Measurements from ENCODE around the gene ASTN2.

ASTN2 gene

GRCh38 chr9:117103438-117104110 lies 311.3 kb downstream of the ASTN2 start:
- TF ChIP-seq CTCF (IDR thresholded peaks at IDR 0.05; ENCODE audit: low read depth, low read length, missing control alignments): no peak
- no peak for DNase-seq (ENCODE audit: low read depth)
- H3K4me3 ChIP-seq (ENCODE audit: low read depth, low read length): no peak overlapping the region

- no peak overlapping the region for H3K4me3 ChIP-seq (ENCODE audit: low read depth, low read length)
- no peak for DNase-seq (ENCODE audit: low read depth)
- TF ChIP-seq CTCF (IDR thresholded peaks at IDR 0.05; ENCODE audit: low read depth, low read length, missing control alignments): no peak
Measured at GRCh38 chr9:117101008-117101407, 313.8 kb downstream of the ASTN2 start.

- no peak for TF ChIP-seq CTCF (IDR thresholded peaks at IDR 0.05; ENCODE audit: low read depth, low read length, missing control alignments)
Measured at GRCh38 chr9:117098331-117098730, 316.5 kb downstream of the ASTN2 start.

GRCh38 chr9:117097761-117098160 lies 317.1 kb downstream of the ASTN2 start:
- TF ChIP-seq CTCF (IDR thresholded peaks at IDR 0.05; ENCODE audit: low read depth, low read length, missing control alignments): no peak
- DNase-seq (ENCODE audit: low read depth): no peak
- H3K4me3 ChIP-seq (ENCODE audit: low read depth, low read length): no peak overlapping the region

More at GRCh38 chr9:117098331-117098730, 316.5 kb downstream of the ASTN2 start:
- DNase-seq (ENCODE audit: low read depth): no peak
- no peak overlapping the region for H3K4me3 ChIP-seq (ENCODE audit: low read depth, low read length)

DNA sequence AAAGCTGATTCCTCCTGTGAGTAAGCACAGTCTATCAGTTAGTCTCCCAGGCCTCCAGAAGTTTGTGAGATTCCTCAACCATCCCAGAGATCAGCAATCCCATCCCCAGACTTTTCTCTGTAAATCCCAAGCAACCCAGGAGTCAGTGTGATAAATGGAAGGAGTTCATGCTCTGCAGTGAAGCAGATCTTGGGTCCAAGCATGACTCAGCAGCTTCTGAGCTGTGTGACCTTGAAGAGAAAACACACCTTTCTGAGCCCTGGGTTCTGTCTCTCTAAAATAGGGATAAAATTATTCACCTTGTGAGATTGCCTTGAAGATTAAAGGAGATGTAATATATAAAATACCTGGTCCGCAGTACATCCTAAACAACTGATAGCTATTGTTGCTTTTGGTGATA lies 318.7 kb downstream of the ASTN2 start:
- TF ChIP-seq CTCF (IDR thresholded peaks at IDR 0.05; ENCODE audit: low read depth, low read length, missing control alignments): no peak
- no peak for DNase-seq (ENCODE audit: low read depth)
- no peak overlapping the region for H3K4me3 ChIP-seq (ENCODE audit: low read depth, low read length)

GRCh38 chr9:117095081-117095480 lies 319.8 kb downstream of the ASTN2 start:
- no peak for TF ChIP-seq CTCF (IDR thresholded peaks at IDR 0.05; ENCODE audit: low read depth, low read length, missing control alignments)
- H3K4me3 ChIP-seq (ENCODE audit: low read depth, low read length): no peak overlapping the region
- no peak for DNase-seq (ENCODE audit: low read depth)

Data from GM12864 (cell line).